GM21619 (cell line): ENCODE data around the gene CA11.
"Not testable (repeated sequence)": the region's sequence is repeated elsewhere in the genome, so short reads cannot be mapped to it uniquely, and the experiment has no call there.

ENCODE experiments used
- ATAC-seq: cut with Tn5 transposase; IDR thresholded peaks from one replicate; pipeline ENCODE4 v1.9.1; 2021; ENCODE audit not compliant: unreplicated experiment

CA11 gene

DNA sequence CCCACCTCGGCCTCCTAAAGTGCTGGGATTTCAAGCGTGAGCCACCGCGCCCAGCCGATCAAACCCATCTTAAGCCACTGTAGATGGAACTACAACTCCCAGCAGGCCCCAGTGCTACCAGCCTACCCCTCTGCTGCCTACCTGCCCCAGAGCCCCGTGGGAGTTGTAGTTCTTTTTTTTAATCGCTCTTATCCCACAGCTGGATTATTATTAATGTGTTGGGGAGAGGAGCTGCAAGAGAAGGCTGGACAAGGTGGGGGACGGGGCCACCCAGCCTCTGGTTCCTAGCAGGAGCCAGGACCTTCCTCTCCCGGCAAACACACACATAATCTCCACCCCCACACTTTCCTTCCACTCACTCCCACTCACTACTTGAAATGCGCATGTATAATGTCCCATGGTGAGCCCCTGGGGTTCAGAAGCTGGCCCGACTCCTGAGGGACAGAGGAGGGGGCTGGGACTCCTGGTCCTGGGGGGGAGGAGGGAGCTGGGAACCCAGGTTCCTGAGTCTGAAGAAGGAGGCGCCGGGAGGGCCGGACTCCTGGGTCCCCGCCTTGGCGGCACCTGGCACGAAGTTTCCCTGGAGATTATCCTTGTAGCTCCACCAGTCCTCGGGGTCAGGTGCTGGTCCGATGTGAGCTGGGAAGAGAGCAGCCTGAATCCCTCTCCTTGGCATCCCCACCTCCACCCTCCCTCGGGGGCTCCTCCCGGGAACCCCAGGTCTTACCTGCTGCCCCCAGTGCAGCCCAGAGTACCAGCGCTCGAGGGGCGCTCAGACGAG is 958 bp downstream of the CA11 start:
- peak; percentile 45 for ATAC-seq

- no peak for ATAC-seq
These were observed 1.6 kb downstream of the CA11 start for GRCh38 chr19:48644355-48644754.

DNA sequence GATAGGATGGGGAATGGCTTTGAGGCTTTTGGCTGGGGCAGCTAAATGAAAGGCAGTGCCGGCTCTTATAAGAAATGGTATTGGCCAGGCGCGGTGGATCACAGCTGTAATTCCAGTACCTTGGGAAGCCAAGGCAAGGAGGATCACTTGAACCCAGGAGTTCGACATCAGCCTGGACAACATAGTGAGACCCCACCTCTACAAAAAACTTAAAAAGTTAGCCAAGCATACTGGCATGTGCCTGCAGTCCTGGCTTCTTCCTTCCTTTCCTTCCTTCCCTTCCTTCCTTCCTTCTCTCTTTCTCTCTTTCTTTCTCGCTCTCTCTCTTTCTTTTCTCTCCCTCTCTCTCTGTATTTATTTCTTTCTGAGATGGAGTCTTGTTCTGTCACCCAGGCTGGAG is 3.1 kb downstream of the CA11 start:
- ATAC-seq = no peak

DNA sequence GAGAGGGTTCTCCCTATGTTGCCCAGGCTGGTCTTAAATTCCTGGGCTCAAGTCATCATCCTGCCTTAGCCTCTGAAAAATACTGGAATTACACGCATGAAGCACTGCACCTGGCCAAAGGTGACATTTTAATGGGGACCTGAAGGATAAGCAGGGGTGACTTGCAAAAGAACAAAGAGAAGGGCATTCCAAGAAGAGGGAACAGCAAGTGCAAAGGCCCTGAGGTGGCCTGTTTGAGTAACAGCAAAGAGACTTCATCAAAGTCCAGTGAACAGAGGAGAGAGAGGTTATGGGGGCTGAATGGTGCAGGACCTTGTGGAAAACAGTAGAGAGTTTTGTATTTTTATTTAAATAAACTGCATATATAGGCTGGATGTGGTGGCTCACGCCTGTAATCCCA is 4.1 kb downstream of the CA11 start:
- ATAC-seq = no peak

DNA sequence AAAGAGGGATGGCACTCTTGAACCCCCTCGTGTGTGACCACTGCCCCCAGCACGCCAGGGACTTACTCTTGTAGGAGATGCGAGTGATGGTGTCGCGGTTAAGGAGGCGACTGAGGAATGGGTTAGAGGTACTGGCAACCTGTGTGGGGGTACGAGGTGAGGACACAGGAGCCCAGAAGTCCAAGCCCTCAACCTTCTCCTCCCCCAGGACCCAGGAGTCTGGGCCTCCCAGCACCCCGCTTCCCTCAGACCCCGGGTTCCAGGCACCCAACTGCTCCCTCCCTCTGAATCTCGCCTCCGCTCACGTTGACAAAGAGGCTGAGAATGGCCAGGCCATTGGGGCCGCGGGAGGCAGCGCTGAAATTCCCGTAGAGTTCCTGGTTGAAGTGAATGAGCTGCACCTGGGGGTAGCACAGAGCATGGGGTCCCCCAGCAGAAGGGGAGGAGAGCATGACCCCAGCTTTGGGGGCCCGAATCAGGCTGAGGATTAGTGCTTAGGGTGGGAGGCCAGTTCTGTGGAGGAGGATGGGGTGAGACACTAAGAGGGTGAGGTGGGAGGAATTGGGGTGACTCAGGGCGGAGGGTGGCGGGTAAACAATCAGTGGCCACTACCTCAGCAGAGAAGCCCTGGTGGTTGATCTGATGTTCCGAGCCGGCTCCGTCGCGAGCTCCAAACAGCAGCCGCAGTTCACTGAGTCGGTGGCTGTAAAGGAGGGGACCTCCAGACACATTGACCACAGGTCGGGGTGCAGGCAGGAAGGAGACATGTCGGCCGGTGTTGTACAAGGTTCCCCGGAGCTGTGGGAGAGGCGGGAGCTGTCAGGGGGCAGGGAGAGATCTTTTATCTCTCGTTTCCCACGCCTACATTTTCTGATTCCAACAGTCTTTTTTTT is 6.3 kb downstream of the CA11 start:
- ATAC-seq = no peak

- no peak for ATAC-seq
These were observed 7.1 kb downstream of the CA11 start for GRCh38 chr19:48638831-48639381.

DNA sequence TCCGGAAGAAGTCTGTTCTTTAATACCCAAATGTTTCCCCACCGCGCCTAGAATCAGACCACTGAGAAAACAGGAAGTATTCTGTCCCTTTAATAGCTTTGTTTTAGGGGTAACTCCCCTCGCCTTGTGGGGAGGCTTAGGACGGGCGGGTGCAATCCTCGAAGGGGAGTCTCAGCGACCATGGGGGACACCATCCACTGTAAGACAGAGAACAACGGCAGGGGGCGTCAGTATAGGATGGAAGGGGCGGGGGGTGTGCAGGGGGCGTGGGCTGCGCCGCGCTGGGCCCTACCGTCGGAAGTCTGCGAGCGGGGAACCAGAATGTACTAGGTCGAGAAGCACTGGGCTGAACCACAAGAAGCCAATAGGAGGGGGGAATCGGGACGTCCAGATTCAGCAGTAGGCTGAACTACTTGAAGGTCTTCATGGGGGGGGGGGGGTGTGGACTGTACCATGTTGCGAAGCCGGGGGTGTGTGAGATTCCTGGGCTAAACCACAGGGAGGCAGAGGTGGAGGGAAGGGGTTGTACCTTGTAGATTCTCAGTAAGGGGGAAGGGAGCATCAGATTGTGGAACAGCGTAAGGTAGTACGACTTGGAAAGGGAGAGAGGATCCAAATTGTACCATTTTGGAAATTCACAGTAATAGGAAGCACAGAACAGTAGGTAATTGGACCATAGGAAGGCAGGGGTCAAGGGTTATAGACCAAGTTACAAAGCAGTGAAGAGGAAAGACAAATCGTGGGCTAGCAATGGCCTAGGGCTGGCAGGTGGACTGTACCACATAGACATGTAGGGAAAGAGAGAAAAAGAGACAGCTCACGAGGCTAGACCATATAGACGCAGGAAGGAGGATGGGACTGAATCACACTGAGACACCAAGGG is 7.8 kb downstream of the CA11 start:
- ATAC-seq = no peak

DNA sequence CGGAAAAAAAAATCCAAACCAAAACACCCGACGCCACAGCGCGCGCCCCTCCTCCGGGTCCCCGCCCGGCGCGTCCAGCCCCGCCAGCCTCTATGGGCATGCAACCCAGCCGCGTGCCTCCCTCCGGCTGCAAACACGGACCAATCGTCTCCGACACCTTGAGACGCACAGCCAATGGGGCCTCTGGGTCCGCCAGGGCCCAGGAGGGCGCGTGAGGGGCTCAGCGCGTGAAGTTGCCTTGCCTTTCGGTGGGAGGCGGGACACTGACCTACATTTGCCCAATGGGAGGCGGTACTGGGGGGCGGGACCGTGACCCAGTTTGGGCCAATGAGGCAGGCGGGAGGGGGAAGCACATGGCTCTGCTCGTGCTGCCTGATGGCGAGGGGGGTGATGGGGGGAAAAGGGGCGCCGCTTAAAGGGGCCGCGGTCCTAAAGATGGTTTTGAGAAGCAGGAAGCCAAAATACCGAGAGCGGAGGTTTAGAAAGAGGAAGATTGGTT is 8.5 kb downstream of the CA11 start:
- peak; percentile 63 for ATAC-seq

GRCh38 chr19:48636859-48637448 is 9.0 kb downstream of the CA11 start, which contains the start of gene DBP:
DBP (minus strand) TSS chr19:48637379; CDS start chr19:48636994, 385 bp downstream.
- no peak for ATAC-seq

GRCh38 chr19:48635966-48636858 is 9.8 kb downstream of the CA11 start:
- no peak for ATAC-seq

GRCh38 chr19:48635263-48635965 is 10.6 kb downstream of the CA11 start:
- ATAC-seq = no peak

DNA sequence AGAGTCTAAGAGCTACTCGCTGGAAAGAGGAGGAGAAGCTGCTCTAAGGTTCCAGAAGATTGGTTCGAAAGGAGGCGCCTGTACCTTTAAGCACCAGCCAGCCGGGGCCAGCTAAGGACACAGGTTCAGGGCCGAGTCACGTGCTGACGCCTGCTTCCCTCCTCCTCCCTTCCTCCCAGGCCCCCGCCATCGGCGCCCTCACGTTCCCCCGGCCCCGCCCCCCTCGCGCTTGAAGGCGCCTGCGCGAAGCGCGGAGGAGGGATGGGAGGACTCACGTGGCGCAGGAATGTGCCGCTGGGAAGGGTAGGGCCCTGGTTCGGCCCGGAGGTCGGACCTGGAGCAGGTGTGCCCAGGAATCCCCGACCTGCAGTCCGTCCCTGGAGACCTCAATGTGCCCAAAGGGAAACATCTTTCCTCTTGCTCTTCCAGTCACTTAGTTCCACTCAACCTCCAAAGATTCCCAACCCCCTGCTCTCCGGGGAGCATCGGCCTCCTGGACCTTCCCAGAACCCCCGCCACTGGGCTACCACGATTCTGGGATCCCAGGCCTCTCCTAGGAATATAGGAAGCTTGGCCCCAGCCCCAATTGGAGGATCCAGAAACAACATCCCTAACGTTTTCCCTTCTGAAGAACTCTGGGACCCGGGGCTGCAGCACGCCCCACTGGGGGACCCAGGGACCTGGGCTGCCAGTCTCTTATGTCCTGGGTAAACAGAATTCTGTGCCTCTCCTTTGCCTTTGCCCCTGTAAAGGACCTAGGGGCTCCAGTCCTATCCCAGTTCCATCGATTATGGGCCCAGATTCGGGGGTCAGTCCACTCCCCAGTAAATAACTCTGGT is 11.3 kb downstream of the CA11 start:
- peak; percentile 29 for ATAC-seq

DNA sequence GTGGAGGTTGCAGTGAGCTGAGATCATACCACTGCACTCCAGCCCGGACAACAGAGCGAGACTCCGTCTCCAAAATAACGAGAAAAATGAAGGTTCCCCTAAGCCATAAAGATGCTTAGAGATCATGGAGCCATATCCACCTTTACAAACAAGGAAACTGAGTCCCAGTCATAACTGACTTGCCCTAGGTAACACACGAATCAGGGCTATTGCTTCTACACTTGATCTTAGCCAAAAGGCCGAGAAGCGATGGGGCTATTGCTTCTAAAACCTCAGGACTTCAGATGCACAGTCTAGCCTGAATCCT is 12.0 kb downstream of the CA11 start:
- no peak for ATAC-seq

DNA sequence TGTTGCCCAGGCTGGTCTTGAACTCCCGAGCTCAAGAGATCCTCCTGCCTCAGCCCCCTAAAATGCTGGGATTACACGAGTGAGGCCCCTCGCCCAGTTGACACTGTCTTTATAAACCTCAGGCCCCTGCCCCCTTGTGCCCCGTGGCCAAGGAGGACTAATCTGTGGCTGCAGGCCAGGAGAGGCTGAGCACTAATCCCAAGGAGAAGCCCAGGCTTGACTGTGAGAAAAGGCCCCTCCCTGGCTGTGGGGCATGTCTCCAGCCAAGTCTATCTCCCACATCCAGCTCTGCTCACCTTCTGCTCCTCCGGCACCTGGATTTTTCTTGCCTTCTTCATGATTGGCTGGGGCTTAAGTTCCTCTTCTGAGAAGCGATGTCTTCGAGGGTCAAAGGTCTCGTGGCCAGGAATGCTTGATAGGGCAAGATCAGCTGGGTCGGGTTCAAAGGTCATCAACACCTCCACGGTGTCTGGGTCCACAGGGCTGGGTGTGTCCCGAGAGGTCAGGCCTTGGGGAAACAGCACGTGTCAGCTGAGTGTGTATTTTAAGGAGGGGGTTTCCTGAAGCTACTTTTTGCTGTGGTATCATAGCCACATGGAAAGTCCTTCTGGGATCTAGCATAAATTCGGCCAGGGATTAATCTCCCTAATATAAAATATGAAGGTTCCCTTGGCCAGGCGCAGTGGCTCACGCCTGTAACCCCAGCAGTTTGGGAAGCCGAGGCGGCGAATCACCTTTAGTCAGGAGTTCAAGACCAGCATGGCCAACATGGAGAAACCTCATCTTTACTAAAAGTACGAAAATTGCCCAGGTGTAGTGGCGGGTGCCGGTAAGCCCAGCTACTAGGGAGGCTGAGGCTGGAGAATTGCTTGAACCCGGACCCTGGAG is 12.6 kb downstream of the CA11 start:
- no peak for ATAC-seq

GRCh38 chr19:48632692-48633147 is 13.3 kb downstream of the CA11 start:
- no peak for ATAC-seq

DNA sequence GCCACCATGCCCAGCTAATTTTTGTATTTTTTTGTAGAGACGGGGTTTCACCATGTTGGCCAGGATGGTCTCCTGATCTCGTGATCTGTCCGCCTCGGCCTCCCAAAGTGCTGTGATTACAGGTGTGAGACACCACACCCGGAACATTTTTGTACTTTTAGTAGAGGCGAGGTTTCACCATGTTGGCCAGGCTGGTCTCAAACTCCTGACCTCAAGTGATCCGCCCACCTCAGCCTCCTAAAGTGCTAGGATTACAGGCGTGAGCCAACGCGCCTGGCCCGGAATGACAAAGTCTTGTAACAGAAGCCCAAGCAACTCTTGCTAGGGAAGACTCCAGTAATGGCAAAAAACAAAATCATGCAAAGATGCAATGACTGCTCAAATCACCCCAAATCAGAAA is 13.7 kb downstream of the CA11 start:
- ATAC-seq = not testable (repeated sequence)

DNA sequence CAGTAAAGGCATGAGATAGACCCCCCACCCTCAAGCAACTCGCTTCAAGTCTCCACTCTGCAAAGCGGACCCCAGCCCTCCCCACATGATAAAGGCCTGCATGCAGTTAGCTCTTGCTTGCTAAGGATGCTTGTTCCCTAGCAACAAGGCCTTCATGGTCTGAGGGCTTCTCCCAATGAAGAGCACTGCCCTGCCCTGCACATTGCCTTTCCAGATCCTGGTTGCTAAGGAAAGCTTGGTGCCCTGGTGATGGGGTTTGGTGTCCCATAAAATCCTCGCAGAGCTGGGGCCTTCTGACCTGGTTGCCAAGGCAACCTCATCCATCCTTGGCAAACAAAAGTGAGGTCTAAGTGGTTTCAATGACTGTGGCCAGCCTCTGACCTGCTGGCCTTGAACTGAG is 14.8 kb downstream of the CA11 start:
- no peak for ATAC-seq
